Measurements from ENCODE around the gene FUT3.
"Not testable (repeated sequence)": the region's sequence is repeated elsewhere in the genome, so short reads cannot be mapped to it uniquely, and the experiment has no call there.

The FUT3 gene

DNA sequence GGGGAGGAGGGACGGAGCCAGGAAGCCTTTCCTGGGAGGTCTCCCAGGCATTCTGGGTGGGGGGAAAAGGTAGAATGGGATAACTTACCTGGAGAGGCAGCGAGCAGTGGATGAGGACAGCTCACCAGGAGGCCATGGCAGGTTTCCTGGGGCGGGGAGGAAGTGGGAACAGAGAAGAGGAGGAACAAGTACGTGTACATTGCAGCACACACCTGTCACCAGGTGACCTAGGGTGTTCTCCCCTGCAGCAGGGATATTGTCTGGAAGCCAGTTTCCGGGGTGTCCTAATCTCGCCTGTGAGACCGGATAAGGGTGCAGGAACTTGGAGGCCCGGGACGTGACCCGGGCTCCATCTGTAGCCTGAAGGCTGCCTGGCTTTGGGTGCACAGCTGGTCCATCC, at the start of gene FUT3:
Gene FUT3 (minus strand): TSS at position 148 of the 400 bp plus-strand sequence.
- no peak for DNase-seq

DNA sequence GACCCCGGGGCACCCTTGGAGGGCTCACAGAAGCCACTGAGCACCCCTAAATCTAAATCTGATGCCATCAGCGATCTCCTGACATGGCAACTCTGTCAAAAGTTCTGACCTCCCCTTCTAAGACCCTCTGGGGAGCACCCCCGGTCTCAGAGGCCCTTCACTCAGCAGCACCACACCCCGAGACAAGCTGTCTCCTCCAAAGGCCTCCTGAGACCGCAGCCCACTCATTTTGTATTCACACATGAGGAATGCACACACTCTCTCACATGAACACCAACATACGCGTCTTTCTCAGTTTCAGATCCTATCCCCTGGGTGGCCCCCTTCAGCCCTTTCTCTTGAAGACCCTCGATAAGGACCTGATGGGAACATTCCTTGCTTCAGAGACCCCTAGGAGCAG, 49.7 kb upstream of the FUT3 start:
- DNase-seq: no peak

DNA sequence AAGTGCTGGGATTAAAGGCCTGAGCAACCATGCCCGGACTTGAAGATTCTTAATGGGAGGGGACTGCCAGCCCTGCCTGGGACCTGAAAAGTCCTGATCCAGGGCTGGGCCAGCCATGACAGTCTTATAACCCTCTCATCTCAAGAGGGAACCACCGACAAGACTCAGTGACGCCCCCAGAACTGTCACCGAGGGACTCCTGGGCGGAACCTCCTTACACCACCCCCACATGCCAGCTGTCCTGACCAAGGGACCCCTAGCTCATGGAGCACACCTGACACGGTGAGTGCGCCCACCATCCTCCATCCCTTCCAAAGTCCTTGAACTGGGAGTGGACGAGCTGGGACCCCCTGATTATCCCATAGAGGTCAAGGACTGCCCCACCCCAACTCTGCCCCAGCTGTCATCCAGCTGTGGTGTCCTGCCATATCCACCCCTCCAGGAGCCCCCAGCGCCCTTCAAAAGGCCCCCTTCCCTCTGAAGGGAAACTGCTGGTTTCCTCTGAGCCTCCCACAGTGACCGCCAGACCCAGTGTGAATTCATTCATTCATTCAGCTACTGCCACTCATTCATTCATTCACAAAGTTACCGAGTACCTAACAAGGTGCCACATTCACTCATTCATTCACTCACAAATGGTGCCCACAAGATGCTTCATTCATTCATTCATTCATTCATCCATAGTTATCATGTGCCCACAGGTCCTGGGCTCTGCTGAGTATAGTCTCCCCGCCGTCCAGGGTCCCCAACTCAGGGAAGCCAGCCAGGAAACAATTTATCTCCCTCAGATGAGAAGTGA, 48.7 kb upstream of the FUT3 start:
- no peak for DNase-seq

DNA sequence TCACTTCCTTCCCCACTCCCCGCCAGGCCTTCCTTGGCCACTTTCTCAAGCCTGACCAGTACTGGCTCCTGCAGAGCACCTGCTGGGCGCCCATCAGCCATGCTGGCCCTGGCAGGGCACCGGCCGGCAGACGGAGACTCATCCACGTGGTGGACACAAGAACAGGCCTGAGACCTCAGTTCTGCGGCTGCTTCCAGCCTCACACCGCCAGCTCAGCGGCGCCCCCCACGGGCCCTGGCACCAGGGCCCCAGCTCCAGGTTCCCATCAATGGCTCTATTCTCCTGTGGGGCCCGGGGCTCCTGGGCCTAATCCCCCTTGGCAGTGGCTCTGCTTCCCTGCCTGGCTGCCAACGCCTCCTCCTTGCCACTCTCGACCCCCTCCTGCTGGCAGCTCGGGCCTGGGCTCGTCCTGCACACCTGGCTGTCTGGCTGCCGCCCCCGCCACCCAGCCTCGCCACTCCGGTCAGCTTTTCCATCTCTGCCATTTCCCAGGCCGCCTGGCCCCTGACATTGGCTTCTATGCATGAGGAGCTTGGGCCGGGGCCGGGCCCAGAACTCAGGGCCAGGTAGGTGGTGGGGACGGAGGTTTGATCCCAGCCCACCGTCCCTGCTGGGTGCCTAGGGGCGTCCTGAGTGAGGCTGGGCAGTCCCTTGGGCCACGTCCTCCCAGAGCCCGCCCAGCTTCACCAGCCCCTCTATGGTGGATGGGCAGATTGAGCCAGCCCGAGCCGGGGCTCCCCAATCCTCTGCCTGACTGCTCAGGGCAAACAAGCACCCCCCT, 46.1 kb upstream of the FUT3 start:
- peak; percentile 13 for DNase-seq

DNA sequence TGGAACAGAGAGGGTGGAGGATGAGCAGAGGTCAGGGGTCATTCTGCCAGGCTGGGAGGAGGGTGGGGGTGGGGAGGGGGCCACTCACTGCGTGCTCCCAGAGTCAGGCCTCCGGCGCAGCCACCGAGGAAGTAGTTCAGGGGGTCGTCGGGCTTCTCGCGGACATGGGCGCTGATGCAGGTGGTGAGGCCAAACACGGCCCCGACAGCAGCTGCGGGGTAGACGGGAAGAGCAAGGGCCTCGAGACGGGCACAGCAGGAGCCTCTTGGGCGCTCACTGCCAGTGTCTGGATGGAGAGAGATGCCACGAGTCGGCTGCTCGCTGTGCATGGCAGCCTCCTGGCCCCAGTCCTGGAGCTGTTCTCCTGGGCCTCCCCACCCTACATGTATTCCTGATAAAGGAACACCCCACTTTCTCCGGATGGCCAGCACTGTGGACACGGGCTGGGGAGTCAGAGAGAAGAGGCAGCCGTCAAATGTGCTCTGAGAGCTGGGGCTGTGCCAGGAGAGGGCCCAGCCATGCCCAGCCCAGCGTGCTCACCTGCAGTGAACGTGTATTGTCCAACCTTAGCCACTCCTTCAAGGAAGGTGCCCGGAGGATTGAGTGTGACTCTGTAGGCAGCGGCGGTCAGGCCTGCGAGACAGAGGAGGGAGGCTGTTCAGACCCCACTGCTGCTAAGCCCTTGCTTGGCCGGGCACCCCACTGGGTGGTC, 45.3 kb upstream of the FUT3 start:
- DNase-seq: peak; percentile 17

DNA sequence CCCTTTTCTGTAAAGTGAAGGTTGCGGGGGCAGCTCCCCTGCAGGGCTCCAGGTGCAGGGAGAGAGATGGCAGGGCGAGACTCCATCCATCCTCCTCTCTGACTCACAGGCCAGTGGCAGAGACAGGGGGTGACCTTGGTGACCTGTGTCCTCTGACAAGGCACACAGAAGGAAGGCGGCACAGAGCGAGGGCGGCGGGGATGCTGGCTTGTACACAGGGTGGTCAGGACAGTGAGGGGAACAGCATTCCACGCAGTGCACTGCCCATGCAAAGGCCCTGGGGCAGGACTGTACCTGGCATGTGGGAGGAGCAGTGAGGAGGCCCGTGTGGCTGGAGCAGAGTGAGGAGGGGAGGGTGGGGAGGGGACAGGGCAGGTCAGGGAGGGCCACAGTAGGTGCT, 44.6 kb upstream of the FUT3 start:
- no peak for DNase-seq

DNA sequence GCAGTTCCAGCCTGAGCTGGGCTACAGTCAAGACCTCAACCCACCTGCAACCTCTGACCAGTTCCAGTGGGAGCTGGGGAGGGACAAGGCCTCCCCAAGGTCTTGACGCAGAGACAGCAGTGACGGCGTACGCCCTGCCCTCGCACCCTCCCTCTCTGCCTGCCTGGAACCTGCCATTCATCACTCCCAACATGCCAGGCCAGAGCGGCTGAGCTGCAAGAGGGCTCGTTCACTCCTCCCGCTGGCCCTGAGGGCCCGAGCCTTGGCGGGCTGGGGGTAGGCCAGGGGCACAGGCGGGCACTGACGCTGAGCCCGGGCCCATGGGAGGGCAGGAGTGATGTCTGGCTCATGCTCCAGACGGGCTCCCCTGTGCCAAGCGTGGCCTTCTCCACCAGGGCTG, 44.2 kb upstream of the FUT3 start:
- peak; percentile 17 for DNase-seq

DNA sequence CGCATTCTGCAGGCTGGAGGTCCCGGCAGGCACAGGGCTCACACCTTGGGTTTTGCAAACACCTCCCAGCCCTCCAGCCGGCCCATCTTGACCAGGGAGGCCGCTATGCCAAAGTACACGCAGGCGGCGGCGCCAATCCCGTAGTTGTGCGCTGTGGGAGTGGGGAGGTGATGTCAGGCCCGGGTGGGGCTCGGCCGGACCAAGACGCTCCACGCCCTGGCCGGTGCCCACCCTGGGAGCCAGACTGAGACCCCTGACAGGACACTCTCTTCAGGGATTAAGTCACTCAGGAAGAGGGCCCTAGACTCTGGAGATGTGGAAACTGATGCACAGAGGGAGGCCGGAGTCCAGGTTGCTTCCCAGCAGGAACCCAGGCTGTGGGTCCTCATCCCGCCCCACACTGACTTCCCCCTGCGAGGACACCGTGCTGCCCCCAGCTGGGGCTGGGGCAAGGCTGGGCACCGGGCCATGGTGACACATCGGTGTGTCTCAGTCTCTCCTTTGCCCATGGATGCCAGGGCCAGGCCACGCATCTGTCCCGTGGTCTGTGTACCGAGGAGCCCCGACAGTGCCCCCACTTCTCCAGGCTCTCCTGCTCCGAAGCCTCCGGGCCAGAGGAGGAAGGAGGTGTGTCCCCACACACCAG, 43.6 kb upstream of the FUT3 start:
- peak; percentile 24 for DNase-seq

DNA sequence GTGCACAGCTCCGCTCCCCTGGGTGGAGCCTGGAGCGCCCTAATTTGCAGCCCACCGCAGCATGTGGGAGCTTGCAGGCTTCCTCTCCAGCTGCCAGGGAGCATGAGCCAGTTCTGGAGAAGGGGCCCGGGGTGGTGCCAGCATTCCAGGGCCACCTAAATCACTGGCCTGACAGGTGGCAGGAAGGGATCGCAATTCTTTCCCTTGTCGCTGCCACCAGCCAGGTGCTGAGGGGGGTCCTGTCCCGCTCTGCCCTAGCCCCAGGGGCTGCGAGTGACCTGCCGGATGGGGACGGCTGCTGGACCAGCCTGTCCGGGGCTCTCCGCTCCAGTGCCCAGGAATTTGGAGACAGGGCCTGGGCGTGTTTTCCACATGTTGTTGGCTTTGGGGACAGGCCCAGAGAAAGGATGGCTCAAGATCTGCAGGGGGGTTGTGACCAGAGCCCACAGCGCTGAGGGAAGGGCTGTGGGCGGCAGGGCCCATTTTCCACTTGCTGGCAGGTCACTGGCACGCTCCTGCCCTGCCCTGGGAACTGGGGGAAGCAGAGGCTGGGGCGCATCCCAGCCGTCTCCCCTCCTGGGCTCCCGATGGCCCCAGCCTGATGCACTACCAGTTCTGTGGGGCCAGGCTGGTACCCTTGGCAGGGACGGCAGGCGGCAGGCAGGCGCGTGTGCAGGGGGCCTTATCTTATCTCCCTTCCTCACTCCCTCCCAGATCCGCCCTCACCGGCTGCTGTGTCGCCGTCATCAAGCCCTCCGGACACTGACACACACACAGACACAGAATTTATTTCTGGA, 42.9 kb upstream of the FUT3 start:
- DNase-seq: peak; percentile 52

DNA sequence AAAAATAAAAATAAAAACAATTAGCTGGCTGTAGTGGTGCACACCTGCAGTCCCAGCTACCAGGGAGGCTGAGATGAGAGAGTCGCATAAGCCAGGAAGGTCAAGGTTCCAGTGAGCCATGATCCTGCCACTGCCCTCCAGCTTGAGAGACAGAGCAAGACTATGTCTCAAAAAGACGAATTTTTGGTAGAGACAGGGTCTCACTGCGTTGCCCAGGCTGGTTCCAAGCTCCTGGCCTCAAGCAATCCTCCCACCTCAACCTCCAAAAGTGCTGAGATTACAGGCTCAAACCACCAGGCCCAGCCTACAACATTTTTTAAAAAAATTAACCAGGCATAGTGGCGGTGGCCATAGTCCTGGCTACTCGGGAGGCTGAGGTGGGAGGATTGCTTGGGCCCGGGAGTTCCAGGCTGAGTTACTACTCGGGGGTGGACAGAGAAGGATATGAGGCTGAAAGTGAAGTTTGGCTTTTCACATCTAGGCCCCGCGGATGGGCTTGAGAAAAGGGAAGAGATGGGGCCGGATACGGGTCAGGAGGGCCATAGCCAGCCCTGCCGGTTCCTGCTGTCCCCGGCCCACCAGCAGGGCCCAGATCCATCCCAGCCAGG, 42.2 kb upstream of the FUT3 start:
- no peak for DNase-seq

DNA sequence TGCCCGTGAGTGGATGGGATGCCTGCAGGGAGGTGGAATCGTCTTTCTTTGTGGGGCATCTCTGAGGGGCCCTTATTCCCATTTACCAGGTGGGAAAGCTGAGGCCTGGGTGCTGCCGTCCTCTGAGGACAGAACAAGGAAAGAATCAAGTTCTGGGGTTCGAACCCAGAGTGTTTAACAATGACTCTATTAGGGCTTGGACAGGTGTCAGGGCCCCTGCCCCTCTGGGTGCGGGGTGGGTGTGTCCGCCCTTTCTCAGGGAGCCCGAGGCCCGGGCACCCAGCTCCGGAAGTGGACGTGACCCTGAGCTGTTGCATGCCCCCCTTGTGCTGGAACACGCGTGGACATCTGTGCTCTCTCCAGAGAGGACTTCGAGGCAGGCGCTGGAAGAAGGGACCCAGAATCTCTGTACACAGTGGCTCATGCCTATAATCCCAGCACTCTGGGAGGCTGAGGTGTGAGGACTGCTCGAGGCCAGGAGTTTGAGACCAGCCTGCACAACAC, 41.6 kb upstream of the FUT3 start:
- peak; percentile 25 for DNase-seq

DNA sequence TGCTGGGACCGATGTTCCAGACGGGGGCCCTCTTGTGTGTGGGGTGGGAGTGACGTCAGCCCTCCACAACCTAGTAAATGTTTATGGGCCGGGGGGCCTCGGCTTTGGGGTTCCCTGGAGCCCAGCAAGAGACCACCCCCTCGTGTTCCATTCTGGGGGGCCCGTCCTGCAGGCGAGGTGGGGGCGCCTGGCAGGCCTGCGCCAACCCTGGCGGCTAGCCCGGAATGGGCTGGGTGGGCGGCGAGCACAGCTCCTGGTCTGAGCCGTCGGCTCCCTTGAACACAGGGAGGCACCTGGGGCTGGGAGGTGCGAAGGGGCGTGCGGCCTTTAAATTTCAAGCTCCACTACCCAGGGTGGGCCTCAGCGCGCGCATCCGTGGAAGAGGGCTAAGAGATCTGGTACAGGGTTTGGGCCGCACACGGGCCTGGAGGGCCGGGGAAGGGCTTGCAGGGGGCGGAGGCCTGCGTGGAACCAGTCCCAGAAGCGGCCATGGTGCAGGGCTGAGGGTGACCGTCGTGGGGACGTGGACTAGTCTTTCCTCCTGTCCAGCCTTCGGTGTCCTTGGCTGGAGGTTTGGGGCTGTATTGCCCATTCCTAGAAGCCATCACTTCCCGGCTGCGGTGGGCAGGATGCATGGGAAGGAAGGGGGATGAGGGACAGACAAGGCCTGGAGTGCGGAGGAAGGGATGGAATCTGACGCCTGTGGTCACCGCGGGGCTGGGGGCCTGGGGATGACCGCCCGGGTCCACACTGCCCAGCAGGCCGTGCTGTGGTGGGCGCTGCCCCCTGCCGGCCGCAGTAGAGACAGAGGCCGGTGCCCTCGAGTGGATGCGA, 40.9 kb upstream of the FUT3 start:
- DNase-seq: peak; percentile 63

DNA sequence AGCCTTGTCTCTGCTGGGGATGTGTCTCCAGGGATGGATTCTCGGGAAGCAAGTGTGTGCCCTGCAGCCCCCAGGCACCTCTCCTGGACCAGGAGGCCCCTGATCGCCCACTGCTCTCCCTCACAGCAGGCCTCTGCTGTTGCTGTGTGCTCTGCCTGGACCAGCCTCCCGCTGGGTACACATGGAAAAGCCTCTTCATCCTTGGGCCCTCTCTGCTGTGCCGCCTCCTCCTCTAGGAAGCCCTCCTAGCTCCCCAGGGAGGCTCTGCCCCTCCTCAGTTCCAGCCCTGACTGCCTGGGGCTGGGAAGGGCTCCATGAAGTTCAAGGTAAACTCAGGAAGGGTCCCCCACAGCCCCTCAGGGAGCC, 40.3 kb upstream of the FUT3 start:
- DNase-seq: no peak

DNA sequence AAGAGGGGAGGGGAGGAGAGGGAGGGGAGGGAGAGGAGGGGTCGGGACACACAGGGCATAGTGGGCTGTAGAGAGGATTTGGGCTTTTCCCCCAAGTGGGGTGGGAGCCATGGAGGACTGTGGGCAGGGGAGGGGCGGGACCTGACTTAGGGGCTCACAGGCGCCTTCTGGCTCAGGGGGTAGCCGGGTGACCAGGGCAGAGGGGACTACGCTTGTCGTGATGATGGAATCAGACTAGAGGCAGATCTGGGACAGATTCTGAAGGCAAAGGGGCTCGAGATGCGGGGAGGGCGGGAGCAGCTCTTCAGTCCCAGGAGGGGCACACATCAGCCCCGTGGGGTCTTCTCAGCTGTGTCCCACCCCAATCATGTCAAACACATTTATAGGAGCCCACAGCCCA, 38.9 kb upstream of the FUT3 start:
- DNase-seq: peak; percentile 18

DNA sequence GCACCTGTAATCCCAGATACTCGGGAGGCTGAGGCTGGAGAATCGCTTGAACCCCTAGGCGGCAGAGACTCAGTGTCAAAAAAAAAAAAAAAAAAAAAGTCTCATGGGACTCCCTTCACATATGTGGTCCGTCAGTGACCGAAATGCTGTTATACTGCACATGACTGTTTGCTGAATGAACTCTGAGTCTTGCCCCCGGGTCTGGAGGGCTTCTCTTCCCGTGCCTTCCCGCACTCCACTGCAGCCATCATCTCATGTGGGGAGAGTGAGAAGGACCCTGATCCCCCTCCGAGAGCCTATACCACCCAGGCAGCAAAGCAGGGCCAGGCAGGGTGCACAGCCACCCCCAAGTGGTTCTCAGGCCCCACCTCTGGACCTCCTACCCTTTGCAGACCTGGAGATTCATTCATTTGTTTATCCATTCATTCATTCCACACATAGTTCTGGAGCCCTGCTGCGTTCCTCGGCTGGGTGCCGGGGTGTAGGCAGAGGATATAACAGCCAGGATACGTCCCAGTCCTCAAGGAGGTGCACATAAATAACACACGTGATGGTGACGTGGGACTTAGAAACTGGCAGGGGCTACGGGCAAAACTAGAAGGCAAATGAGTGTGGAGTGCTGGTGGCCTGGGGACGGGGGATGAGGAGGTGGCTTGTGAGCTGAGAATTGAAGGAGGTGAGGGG, 38.2 kb upstream of the FUT3 start:
- DNase-seq: peak; percentile 21

DNA sequence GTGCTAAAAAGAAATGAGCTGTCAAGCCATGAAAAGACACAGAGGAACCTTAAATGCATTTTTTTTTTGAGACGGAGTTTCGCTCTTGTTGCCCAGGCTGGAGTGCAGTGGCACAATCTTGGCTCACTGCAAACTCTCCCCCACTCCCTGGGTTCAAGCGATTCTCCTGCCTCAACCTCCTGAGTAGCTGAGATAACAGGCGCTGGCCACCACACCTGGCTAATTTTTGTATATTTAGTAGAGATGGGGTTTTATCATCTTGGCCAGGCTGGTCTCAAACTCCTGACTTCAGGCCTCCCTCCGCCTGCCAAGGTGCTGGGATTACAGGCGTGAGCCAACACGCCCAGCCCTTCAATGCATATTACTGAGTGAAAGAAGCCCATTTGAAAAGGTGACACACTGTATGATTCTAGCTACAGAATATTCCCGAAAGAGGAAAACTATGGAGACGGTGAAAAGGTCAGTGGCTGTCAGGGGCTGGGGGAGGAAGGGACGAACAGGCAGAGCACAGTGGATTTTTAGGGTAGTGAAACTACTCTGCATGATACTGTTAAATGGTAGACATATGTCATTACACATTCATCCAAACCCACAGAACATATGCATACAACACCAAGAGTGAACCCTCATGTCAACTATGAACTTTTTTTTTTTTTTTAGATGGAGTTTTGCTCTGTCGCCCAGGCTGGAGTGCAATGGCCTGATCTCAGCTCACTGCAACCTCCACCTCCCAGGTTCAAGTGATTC, 33.0 kb upstream of the FUT3 start:
- not testable (repeated sequence) for DNase-seq

DNA sequence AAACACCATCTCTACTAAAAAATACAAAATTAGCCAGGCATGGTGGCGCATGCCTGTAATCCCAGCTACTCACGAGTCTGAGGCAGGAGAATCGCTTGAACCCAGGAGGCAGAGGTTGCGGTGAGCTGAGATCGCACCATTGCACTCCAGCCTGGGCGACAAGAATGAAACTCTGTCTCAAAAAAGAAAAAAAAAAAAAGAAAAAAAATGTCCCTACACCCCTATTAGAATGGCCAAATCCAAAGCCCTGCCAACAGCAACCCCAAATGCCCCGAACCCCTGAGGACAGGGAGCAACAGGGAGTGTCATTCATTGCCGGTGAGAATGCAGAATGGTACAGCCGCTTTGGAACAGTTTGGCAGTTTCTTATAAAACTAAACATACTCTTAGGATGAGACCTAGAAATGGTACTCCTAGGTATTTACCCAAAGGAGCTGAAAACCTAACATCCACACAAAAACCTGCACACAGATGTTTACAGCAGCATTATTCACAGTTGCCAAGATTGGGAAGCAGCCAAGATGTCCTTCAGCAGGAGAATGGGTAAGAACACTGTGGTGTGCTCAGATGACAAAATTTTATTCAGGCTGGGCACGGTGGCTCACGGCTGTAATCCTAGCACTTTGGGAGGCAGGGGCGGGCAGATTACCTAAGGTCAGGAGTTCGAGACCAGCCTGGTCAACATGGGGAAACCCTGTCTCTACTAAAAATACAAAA, 32.1 kb upstream of the FUT3 start:
- DNase-seq: not testable (repeated sequence)

DNA sequence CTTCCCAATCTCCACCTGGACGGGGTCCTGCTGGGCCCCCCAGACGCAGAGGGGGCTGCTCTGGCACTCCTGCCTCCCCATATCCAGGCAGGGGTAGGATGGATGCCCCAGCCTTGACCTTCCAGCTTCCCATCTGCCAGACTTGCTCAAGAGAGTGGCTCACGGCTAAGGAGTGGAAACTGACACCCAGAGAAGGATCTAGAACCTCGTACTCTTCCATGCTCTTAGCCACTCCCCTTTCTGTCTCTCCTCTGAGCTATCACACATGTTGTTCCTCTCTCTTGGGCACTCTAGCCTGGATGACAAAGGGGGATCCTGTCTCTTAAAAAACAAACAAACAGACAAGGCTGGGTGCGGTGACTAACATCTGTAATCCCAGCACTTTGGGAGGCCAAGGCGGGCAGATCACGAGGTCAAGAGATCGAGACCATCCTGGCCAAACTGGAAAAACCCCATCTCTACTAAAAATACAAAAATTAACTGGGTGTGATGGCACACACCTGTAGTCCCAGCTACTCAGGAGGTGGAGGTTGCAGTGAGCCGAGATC, 31.2 kb upstream of the FUT3 start:
- DNase-seq: no peak

Data from right hindlimb (tissue), 1 donor.